Measurements from ENCODE around the gene SLC27A4. TPM values are rescaled to one million over a fixed set of nuclear protein-coding genes. Genes with fewer than 3 reads are reported as not detected.

SLC27A4 gene
- total and polyA plus RNA-seq, 2 of the 13 experiments (the other 11 are each of a cell fraction or from before 2014, with no cell fraction given) = 10.6 to 18.8 TPM

GRCh38 chr9:128370752-128371629 is 30.7 kb downstream of the SLC27A4 start, which contains the start of gene URM1 (continued):
- TF ChIP-seq POGZ (CRISPR knock-in tag; IDR thresholded peaks at IDR 0.05) (no peak), CAMTA2 (CRISPR knock-in tag; IDR thresholded peaks at IDR 0.05; ENCODE audit: borderline replicate concordance) (no peak), ZNF788 (CRISPR knock-in tag; IDR thresholded peaks at IDR 0.05; ENCODE audit: borderline replicate concordance) (no peak; the same call in 1 of the 2 replicates), ERF (CRISPR knock-in tag; IDR thresholded peaks at IDR 0.05) (no peak; the same call in 1 of the 2 replicates), ATRX (CRISPR knock-in tag; IDR thresholded peaks at IDR 0.05; ENCODE audit: borderline replicate concordance) (no peak), ELF1 (CRISPR knock-in tag; IDR thresholded peaks at IDR 0.05) (peak; percentile 92), TBL1XR1 (IDR thresholded peaks at IDR 0.05; ENCODE audit: borderline replicate concordance, low read length, partially characterized antibody) (no peak), ZSCAN5A (CRISPR knock-in tag; IDR thresholded peaks at IDR 0.05; ENCODE audit: borderline replicate concordance) (no peak), ZHX1 (CRISPR knock-in tag; IDR thresholded peaks at IDR 0.05; ENCODE audit: low read depth) (no peak), YEATS2 (CRISPR knock-in tag; IDR thresholded peaks at IDR 0.05; ENCODE audit: borderline replicate concordance) (peak; percentile 73; the same call in 1 of the 2 replicates), ZNF142 (CRISPR knock-in tag; IDR thresholded peaks at IDR 0.05) (no peak), TAF1 (CRISPR knock-in tag; IDR thresholded peaks at IDR 0.05) (peak; percentile 76), PRDM4 (CRISPR knock-in tag; IDR thresholded peaks at IDR 0.05; ENCODE audit: borderline replicate concordance) (no peak), ZBTB7B (CRISPR knock-in tag; IDR thresholded peaks at IDR 0.05) (no peak), NAIF1 (CRISPR knock-in tag; IDR thresholded peaks at IDR 0.05; ENCODE audit: borderline replicate concordance) (0 out of 2 replicates have a peak, but pooled peaks have one; percentile 34), HHEX (CRISPR knock-in tag; IDR thresholded peaks at IDR 0.05) (no peak)
